Measurements from ENCODE around the gene SLC2A14.
"Not testable (repeated sequence)": the region's sequence is repeated elsewhere in the genome, so short reads cannot be mapped to it uniquely, and the experiment has no call there.

Gene SLC2A14

DNA sequence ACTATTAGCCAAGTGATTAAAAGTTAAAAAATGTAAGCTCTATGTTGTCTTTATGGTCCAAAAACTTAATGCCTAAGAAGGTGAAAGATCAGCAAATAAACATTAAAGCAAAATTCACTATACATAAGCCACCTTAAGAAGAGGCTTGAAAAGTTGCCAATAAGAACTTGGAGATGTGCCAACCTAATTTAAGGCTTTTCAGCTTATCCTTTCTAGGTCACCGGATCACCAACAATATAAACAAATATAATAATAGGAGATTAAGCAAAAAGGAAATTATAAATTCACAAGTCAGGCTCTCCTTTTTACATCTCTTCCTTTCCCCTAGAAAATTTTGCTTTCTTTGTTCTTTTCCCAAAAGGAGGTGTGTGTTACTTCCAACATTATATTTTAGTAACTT lies 32.4 kb upstream of the SLC2A14 start:
- TF ChIP-seq, protein P1, sequence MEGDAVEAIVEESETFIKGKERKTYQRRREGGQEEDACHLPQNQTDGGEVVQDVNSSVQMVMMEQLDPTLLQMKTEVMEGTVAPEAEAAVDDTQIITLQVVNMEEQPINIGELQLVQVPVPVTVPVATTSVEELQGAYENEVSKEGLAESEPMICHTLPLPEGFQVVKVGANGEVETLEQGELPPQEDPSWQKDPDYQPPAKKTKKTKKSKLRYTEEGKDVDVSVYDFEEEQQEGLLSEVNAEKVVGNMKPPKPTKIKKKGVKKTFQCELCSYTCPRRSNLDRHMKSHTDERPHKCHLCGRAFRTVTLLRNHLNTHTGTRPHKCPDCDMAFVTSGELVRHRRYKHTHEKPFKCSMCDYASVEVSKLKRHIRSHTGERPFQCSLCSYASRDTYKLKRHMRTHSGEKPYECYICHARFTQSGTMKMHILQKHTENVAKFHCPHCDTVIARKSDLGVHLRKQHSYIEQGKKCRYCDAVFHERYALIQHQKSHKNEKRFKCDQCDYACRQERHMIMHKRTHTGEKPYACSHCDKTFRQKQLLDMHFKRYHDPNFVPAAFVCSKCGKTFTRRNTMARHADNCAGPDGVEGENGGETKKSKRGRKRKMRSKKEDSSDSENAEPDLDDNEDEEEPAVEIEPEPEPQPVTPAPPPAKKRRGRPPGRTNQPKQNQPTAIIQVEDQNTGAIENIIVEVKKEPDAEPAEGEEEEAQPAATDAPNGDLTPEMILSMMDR (IDR thresholded peaks at IDR 0.05; ENCODE audit: low read length, missing control alignments): no peak
- peak; percentile 60 for DNase-seq (ENCODE audit: low read depth)
- H3K4me3 ChIP-seq (replicated peaks; ENCODE audit: low read depth, low read length): no peak overlapping the region

DNA sequence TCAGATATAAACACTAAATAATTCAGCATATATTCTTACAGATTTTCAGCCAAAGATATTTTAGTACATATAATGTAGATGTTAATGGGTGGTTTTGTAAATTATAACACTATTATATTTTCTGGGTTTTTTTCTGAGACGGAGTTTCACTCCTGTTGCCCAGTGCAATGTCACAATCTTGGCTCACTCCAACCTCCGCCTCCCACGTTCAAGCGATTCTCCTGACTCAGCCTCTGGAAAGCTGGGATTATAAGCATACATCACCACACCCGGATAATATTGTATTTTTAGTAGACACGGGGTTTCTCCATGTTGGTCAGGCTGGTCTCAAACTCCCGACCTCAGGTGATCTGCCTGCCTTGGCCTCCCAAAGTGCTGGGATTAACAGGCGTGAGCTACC lies 29.7 kb upstream of the SLC2A14 start:
- DNase-seq (ENCODE audit: low read depth): peak; percentile 54

DNA sequence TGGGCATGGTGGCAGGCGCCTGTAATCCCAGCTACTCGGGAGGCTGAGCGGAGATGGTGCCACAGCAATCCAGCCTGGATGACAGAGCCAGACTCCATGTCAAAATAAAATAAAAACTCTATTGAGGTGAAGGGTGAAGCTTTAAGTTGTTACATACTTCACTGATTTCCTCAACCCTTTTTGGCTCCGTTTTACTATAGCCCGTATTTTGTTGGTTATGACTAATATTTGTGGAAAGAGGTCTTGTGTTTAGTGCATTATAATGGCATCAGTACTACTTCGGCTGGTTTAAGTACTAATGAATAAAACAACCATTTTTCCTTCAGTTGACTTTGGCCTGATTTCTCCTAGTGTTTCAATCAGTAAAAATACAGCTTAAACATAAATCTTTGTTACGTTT lies 27.0 kb upstream of the SLC2A14 start:
- TF ChIP-seq, protein P1 (IDR thresholded peaks at IDR 0.05; ENCODE audit: low read length, missing control alignments): no peak
- no peak for DNase-seq (ENCODE audit: low read depth)
- H3K4me3 ChIP-seq (replicated peaks; ENCODE audit: low read depth, low read length): no peak overlapping the region

More for the DNA sequence above, 29.7 kb upstream of the SLC2A14 start:
- H3K4me3 ChIP-seq (replicated peaks; ENCODE audit: low read depth, low read length): not testable (repeated sequence)

DNA sequence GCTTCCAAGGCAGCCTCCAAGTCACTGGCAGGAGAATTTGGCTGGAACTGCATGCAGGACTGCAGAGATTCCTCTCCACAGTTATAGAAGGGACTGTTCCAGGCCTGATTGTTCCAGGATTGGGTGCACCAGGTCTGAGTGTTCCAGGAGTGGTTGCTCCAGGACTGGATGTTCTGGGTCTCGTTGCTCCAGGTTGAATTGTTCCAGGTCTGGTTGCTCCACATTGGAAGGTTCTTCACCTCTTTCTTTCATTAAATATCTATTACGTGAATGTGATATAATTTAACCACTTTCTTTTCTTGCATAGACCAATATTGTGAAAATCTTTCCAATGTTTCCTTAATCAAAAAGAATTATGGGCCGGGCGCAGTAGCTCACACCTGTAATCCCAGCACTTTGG lies 24.0 kb upstream of the SLC2A14 start:
- DNase-seq (ENCODE audit: low read depth); H3K4me3 ChIP-seq (replicated peaks; ENCODE audit: low read depth, low read length): not testable (repeated sequence)

DNA sequence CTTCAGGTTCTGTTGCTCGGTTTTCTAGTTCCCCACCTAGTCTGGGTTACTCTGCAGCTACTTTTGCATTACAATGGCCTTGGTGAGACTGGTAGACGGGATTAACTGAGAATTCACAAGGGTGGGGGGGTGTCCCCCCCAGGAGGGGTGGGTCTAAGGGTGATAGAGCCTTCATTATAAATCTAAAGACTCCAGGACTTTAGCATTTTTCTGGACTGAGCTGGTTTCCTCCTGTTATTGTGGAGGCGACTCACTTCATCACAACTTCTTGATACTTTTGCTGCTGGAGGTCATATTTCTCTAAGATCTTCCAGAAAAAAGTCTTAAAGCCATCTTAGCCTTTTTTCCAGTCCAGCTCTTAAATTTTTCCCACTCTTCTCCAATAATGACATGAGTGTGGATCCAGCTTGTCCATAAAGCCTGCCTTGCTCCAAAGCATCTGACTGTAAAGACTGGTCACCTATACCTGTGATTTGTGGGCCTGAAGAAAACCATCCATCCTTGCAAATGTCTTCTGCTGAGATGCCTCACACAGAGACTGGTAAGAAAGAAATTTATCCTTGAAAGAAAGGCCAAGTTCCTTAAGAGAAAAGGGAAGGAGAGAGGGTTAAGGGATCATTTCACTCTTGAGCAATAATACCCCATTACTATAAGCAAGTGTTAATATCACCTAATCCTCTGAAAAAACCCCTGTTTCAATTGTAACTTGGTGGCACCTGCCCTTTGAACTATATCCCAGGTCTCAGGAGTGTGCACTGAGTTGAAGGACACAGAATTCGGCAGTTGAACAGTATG lies 19.7 kb upstream of the SLC2A14 start:
- TF ChIP-seq, protein P1 (IDR thresholded peaks at IDR 0.05; ENCODE audit: low read length, missing control alignments): no peak
- no peak for DNase-seq (ENCODE audit: low read depth)
- no peak overlapping the region for H3K4me3 ChIP-seq (replicated peaks; ENCODE audit: low read depth, low read length)

DNA sequence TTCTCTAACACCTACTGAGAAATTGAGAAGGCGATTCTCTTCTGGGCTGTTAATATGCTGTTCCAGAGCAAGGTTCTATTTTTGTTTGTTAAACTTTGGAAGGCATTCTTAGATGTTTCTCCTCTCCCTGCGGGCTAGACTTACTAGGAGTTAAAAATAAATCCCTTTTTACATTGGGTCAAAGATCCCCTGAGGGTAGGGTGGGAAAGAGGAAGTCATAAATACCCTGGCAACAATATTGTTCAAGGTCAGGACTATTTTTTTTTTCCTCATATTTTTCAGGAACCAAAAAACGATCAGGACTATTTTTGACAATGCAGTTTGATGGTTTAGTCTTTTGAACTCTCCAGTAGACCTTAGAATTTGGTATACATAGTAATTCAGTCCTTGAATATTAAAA lies 12.0 kb upstream of the SLC2A14 start:
- H3K4me3 ChIP-seq (replicated peaks; ENCODE audit: low read depth, low read length): no peak overlapping the region
- DNase-seq (ENCODE audit: low read depth): no peak

DNA sequence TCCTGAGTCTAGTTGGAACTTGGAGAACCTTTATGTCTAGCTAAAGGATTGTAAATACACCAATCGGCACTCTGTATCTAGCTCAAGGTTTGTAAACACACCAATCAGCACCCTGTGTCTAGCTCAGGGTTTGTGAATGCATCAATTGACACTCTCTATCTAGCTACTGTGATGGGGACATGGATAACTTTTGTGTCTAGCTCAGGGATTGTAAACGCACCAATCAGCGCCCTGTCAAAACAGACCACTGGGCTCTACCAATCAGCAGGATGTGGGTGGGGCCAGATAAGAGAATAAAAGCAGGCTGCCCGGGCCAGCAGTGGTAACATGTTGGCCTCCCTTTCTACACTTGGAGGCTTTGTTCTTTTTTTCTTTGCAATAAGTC lies 9.0 kb upstream of the SLC2A14 start:
- H3K4me3 ChIP-seq (replicated peaks; ENCODE audit: low read depth, low read length); DNase-seq (ENCODE audit: low read depth): not testable (repeated sequence)

More for the DNA sequence above, 12.0 kb upstream of the SLC2A14 start:
- TF ChIP-seq, protein P1 (IDR thresholded peaks at IDR 0.05; ENCODE audit: low read length, missing control alignments): no peak

DNA sequence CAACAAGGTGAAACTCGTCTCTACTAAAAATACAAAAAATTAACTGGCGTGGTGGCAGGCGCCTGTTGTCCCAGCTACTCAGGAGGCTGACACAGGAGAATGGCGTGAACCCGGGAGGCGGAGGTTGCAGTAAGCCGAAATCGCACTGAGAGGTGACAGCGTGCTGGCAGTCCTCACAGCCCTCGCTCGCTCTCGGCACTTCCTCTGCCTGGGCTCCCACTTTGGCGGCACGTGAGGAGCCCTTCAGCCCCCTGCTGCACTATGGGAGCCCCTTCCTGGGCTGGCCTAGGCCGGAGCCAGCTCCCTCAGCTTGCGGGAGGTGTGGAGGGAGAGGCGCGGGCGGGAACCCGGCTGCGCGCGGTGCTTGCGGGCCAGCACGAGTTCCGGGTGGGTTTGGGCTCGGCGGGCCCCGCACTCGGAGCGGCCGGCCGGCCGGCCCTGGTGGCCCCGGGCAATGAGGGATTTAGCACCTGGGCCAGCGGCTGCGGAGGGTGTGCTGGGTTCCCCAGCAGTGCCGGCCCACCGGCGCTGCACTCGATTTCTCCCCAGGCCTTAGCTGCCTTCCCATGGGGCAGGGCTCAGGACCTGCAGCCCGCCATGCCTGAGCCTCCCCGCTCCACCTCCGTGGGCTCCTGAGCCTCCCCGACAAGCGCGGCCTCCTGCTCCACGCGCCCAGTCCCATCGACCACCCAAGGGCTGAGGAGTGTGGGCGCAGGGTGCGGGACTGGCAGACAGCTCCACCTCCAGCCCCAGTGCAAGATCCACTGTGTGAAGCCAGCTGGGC lies 8.4 kb upstream of the SLC2A14 start:
- not testable (repeated sequence) for DNase-seq (ENCODE audit: low read depth); H3K4me3 ChIP-seq (replicated peaks; ENCODE audit: low read depth, low read length)

DNA sequence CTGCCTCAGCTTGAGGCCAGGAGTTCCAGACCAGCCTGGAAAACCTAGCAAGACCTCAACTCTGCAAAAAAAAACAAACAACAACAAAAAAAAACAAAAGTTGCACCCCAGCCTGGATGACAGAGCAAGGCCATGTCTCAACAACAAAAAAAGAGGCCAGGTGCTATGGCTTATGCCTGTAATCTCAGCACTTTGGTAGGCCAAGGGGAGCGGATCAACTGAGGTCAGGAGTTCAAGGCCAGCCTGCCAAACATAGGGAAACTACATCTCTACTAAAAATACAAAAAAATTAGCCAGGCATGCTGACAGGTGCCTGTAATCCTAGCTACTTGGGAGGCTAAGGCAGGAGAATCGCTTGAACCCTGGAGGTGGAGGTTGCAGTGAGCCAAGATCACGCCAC lies 6.5 kb upstream of the SLC2A14 start:
- TF ChIP-seq, protein P1 (IDR thresholded peaks at IDR 0.05; ENCODE audit: low read length, missing control alignments): no peak
- no peak for DNase-seq (ENCODE audit: low read depth)
- no peak overlapping the region for H3K4me3 ChIP-seq (replicated peaks; ENCODE audit: low read depth, low read length)
